Measurements from ENCODE around the gene LRP1-AS.

Gene LRP1-AS

GRCh38 chr12:57099047-57099714 lies 48.2 kb downstream of the LRP1-AS start:
- TF ChIP-seq CTCF (conservative IDR thresholded peaks at IDR 0.05; ENCODE audit: low read depth, low read length): no peak
- no peak for DNase-seq (ENCODE audit: low read depth)
- H3K4me3 ChIP-seq (ENCODE audit: low read length): no peak overlapping the region

- no peak for TF ChIP-seq CTCF (conservative IDR thresholded peaks at IDR 0.05; ENCODE audit: low read depth, low read length)
- H3K4me3 ChIP-seq (ENCODE audit: low read length): no peak overlapping the region
- no peak for DNase-seq (ENCODE audit: low read depth)
Observed at GRCh38 chr12:57098546-57098945, 48.9 kb downstream of the LRP1-AS start.

GRCh38 chr12:57097554-57097835 lies 49.9 kb downstream of the LRP1-AS start:
- no peak for DNase-seq (ENCODE audit: low read depth)
- no peak overlapping the region for H3K4me3 ChIP-seq (ENCODE audit: low read length)
- no peak for TF ChIP-seq CTCF (conservative IDR thresholded peaks at IDR 0.05; ENCODE audit: low read depth, low read length)

GRCh38 chr12:57096748-57097553 lies 50.5 kb downstream of the LRP1-AS start:
- DNase-seq (ENCODE audit: low read depth): no peak
- no peak overlapping the region for H3K4me3 ChIP-seq (ENCODE audit: low read length)
- TF ChIP-seq CTCF (conservative IDR thresholded peaks at IDR 0.05; ENCODE audit: low read depth, low read length): no peak

- H3K4me3 ChIP-seq (ENCODE audit: low read length): no peak overlapping the region
- no peak for TF ChIP-seq CTCF (conservative IDR thresholded peaks at IDR 0.05; ENCODE audit: low read depth, low read length)
- DNase-seq (ENCODE audit: low read depth): no peak
Observed at GRCh38 chr12:57096099-57096572, 51.3 kb downstream of the LRP1-AS start.

GRCh38 chr12:57095440-57095839 lies 52.0 kb downstream of the LRP1-AS start:
- no peak for TF ChIP-seq CTCF (conservative IDR thresholded peaks at IDR 0.05; ENCODE audit: low read depth, low read length)

More at GRCh38 chr12:57095440-57095839, 52.0 kb downstream of the LRP1-AS start:
- H3K4me3 ChIP-seq (ENCODE audit: low read length): no peak overlapping the region
- no peak for DNase-seq (ENCODE audit: low read depth)

Measured in retinal pigment epithelial cell (primary cell).